ENCODE results near the gene CHEK1. TPM values are rescaled to one million over a fixed set of nuclear protein-coding genes. Genes with fewer than 3 reads are reported as not detected.
"Not testable (repeated sequence)": the region's sequence is repeated elsewhere in the genome, so short reads cannot be mapped to it uniquely, and the experiment has no call there.

CHEK1 gene
- total RNA-seq, 8 experiments from 2014 or later = 6.5 to 43.4 (median 11.7) TPM

DNA sequence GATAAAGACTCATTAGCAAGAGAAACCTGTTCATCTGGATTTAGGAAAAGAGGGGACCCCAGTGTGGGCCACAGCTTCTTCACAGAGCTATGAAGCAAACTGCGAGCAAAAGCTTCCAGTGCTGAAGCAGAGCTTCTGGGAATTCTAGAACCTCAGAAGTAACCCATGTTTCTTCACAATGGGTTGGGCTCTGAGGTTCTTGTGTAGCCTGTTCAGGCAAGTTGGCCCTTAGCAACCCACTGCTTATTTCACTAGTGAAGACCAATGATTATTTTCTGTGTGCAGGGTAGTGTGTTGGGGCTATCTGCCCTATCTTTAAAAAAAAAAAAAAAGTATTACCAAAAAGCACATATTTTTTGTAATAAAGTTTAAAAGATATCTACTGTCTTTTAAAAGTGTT lies 55.8 kb downstream of the CHEK1 start, which contains the start of gene ACRV1:
Gene ACRV1, minus strand, starts transcription at position 101 of the 400 bp plus-strand sequence. Its CDS starts 67 bp downstream, at position 34.
- H3K27ac ChIP-seq = no peak within 1 kb of the TSS

DNA sequence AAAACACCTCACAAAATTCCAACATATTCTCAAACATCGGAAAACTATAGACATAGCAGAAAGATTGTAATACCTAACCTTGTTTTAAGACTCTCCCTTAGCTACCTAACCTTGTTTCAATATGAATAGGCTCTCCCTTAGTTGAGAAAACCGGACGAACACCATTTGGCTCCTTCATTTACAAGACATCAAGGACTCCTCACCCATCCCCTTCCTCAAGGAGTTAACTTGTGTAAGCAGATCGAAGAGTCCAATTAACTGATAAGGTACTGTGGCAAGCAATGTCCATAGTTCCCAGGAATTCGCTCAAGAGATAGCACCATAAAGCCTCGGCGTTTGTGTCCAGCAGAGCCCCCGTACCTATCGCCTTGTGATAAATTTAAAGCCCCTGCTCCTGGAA lies 60.3 kb downstream of the CHEK1 start:
- H3K4me3 ChIP-seq = no peak overlapping the region

More for the DNA sequence above, 55.8 kb downstream of the CHEK1 start, which contains the start of gene ACRV1:
- WGBS, 10 experiments = 80 to 83% methylated on average over 1 of the region's 1 CpG; no CpG with 5 or more reads in 8 of the 10 experiments
- Histone ChIP-seq H3K4me1 (replicated peaks in 1 of 2) (no peaks in the 10 kb centered on the region), H3K4me3 (no peak within 1 kb of the TSS)
- ATAC-seq (replicated peaks in 6 of 8) = no peak
- in situ Hi-C loops (cut with MboI; ENCODE audit: low pct_unique_long_range_greater_than_20kb in 2 of 9, low sequenced_read_pairs in 9 of 9, unreplicated experiment in 9 of 9) = loop anchor here in 1 of 9 experiments (25.0 kb wide), 1 partner anchor 107 kb away; the partner anchor contains the start of genes PATE2 and PATE3

DNA sequence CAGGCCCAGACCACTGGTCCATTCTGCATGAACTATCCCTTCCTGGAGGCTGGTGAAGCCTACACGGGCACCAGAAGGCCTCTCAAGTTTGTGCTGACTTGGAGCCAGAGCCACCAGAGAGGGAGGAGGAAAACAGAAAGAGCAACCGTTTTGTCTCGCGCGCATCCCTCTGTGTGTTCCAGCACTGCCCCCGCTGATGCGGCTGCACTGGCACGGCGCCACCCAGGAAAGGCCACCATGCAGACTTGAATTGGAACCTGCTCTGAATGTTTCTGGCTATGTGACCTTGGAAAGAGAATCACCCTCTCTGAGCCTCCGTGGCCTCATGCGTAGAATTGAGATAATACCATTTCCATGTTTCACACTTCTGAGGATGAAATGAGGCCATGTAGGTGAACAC lies 63.1 kb downstream of the CHEK1 start:
- H3K4me3 ChIP-seq = no peak overlapping the region
- in situ Hi-C loops (cut with MboI; ENCODE audit: low pct_unique_long_range_greater_than_20kb in 2 of 9, low sequenced_read_pairs in 9 of 9, unreplicated experiment in 9 of 9) = loop anchor here in 1 of 9 experiments (25.0 kb wide), 1 partner anchor 99 kb away; the partner anchor contains the start of genes PATE2 and PATE3
- no peaks in the 10 kb centered on the region for H3K4me1 ChIP-seq (replicated peaks in 1 of 2)
- WGBS, 10 experiments = 80 to 100% (median 92%) methylated on average over 2 to 8 of the region's 11 CpGs; no CpG with 5 or more reads in 3 of the 10 experiments
- no peak overlapping the region for H3K27ac ChIP-seq
- ATAC-seq (replicated peaks in 6 of 8) = no peak

More for the DNA sequence above, 60.3 kb downstream of the CHEK1 start:
- WGBS, 10 experiments = 40 to 75% (median 61%) methylated on average over 1 to 9 of the region's 9 CpGs; no CpG with 5 or more reads in 1 of the 10 experiments
- no peaks in the 10 kb centered on the region for H3K4me1 ChIP-seq (replicated peaks in 1 of 2)
- H3K27ac ChIP-seq = no peak overlapping the region
- in situ Hi-C loops (cut with MboI; ENCODE audit: low pct_unique_long_range_greater_than_20kb in 2 of 9, low sequenced_read_pairs in 9 of 9, unreplicated experiment in 9 of 9) = loop anchor here in 1 of 9 experiments (25.0 kb wide), 1 partner anchor 102 kb away; the partner anchor contains the start of genes PATE2 and PATE3
- no peak for ATAC-seq (replicated peaks in 6 of 8)

DNA sequence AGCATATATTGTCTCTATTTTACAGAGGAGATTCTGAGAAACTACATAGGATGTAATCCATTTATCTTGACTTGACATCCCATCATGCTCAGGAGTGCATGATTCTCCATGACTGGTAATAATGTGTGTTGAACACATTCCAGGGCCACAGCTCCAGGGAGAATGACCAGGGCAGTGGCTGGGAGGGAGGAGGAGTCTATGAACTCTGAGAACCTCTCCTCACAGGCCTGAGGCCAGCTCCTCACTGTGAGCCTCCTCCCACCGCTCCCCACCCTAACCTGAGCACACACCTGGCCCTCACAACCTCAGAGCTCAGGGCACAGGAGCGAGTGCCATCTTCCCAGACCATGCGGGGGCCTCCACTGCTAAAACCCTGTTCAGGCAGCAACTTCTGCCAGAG lies 63.7 kb downstream of the CHEK1 start:
- Histone ChIP-seq H3K27ac (no peak overlapping the region), H3K4me3 (no peak overlapping the region), H3K4me1 (replicated peaks in 1 of 2) (no peaks in the 10 kb centered on the region)
- peak in 3 of 8 experiments; percentile 11 to 66 (median 54) for ATAC-seq (replicated peaks in 6 of 8)
- WGBS, 10 experiments = 84 to 100% (median 94%) methylated on average over 1 to 3 of the region's 3 CpGs; no CpG with 5 or more reads in 6 of the 10 experiments
- in situ Hi-C loops (cut with MboI; ENCODE audit: low pct_unique_long_range_greater_than_20kb in 2 of 9, low sequenced_read_pairs in 9 of 9, unreplicated experiment in 9 of 9) = loop anchor here in 1 of 9 experiments (25.0 kb wide), 1 partner anchor 99 kb away; the partner anchor contains the start of genes PATE2 and PATE3

DNA sequence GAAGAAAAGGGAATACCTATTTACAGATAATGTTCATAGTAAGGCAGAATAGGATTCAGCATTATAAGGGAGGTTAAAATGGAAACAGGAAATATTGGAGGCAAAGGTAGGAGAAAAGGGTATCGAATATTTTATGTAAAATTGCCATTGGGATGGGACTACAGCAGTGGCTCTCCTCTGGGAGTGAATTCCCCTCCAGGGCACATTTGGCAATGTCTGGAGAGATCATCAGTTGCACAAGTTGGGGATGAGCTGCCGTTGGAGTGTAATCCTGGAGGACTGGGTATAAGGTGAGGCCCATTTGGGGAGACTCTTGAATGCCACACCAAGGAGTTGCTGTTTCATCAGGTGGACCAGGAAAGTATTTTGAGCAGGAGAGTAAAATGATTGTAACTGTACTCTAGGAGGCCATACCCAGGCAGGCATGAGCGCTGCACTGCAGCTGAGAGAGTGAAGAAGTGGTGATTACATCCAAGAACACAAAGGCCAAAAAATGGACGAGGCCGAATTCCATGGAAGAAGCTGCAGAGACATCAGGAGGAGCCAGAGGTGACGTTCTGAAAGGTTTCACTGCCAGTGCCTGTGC lies 64.4 kb downstream of the CHEK1 start:
- no peak overlapping the region for H3K27ac ChIP-seq
- in situ Hi-C loops (cut with MboI; ENCODE audit: low pct_unique_long_range_greater_than_20kb in 2 of 9, low sequenced_read_pairs in 9 of 9, unreplicated experiment in 9 of 9) = loop anchor here in 1 of 9 experiments (25.0 kb wide), 1 partner anchor 98 kb away; the partner anchor contains the start of genes PATE2 and PATE3
- H3K4me1 ChIP-seq (replicated peaks in 1 of 2) = no peaks in the 10 kb centered on the region
- whole genome bisulfite sequencing, 10 experiments = 0 to 100% (median 83%) methylated on average over 1 to 5 of the region's 6 CpGs; no CpG with 5 or more reads in 2 of the 10 experiments
- peak in 3 of 8 experiments; percentile 56 to 82 (median 75) for ATAC-seq (replicated peaks in 6 of 8)
- H3K4me3 ChIP-seq = no peak overlapping the region

DNA sequence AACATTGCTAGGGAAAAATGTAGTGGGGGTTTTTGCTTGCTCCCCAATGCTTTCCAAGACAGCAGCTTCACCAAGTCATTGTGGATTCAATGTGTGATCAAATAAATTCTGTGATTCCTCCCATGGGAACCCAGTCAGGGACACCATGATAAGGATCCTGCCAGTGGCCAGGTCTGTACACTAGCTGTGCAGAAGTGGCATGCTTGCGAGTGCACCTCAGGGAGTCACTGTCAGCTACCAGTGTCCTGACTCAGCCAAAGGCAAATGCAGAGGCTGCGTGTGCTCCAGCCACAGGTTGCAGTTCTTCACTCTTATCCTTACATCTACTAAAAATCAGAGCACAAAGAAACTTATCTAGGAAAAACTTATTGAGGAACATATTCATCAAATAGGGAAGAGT lies 65.0 kb downstream of the CHEK1 start:
- H3K27ac ChIP-seq = no peak overlapping the region
- no peak overlapping the region for H3K4me3 ChIP-seq
- WGBS, 10 experiments = 100% methylated on average over 1 of the region's 2 CpGs; no CpG with 5 or more reads in 7 of the 10 experiments
- in situ Hi-C loops (cut with MboI; ENCODE audit: low pct_unique_long_range_greater_than_20kb in 2 of 9, low sequenced_read_pairs in 9 of 9, unreplicated experiment in 9 of 9) = loop anchor here in 1 of 9 experiments (25.0 kb wide), 1 partner anchor 97 kb away; the partner anchor contains the start of genes PATE2 and PATE3
- no peaks in the 10 kb centered on the region for H3K4me1 ChIP-seq (replicated peaks in 1 of 2)
- no peak for ATAC-seq (replicated peaks in 6 of 8)

DNA sequence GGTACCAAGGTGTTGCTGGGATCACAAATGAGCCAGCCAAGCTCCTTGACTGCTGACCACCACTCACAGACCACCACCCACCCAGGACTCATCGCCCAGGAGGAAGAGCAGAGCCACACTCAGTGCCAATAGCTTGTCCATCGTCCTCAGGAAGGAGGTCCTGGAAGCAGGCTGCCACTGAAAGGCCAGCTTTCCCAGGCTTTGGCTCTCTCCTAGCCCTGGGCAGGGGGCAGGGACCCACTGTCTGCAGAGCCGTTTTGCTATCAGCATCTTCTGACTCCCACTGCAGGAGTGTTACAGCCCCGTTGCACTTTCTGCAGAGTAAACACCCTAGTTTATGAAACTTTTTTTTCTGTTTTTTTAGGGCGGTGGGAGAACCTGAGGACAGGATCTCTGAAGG lies 67.9 kb downstream of the CHEK1 start:
- 0 to 100% (median 67%) methylated on average over 1 to 3 of the region's 5 CpGs; no CpG with 5 or more reads in 1 of the 10 experiments for WGBS, 10 experiments
- Histone ChIP-seq H3K4me1 (replicated peaks in 1 of 2) (no peaks in the 10 kb centered on the region), H3K27ac (no peak overlapping the region), H3K4me3 (no peak overlapping the region)
- in situ Hi-C loops (cut with MboI; ENCODE audit: low pct_unique_long_range_greater_than_20kb in 2 of 9, low sequenced_read_pairs in 9 of 9, unreplicated experiment in 9 of 9) = loop anchor here in 1 of 9 experiments (25.0 kb wide), 1 partner anchor 94 kb away; the partner anchor contains the start of genes PATE2 and PATE3
- ATAC-seq (replicated peaks in 6 of 8) = no peak

DNA sequence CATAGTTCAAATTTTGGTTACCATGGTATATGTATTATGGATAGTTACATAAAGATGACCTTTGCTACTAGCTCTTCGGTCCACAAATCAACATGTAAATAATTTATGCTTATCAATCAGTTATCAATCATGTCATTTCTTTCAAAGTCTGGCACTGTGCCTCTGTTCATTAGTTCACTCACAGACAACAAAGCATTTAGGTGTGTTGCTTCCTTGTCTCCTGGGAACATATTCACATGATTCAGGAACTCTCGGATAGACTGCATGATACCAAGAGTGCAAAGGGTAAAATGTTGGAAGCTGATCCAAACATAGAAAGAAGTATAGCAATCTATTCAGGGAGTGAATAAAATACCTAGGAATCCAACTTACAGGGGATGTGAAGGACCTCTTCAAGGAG lies 70.0 kb downstream of the CHEK1 start:
- in situ Hi-C loops (cut with MboI; ENCODE audit: low pct_unique_long_range_greater_than_20kb in 2 of 9, low sequenced_read_pairs in 9 of 9, unreplicated experiment in 9 of 9) = loop anchor here in 1 of 9 experiments (25.0 kb wide), 1 partner anchor 92 kb away; the partner anchor contains the start of genes PATE2 and PATE3
- H3K27ac ChIP-seq = no peak overlapping the region
- H3K4me3 ChIP-seq = no peak overlapping the region
- WGBS, 10 experiments = 29 to 100% (median 73%) methylated on average over 1 to 2 of the region's 2 CpGs; no CpG with 5 or more reads in 3 of the 10 experiments
- no peak for ATAC-seq (replicated peaks in 6 of 8)
- no peaks in the 10 kb centered on the region for H3K4me1 ChIP-seq (replicated peaks in 1 of 2)

DNA sequence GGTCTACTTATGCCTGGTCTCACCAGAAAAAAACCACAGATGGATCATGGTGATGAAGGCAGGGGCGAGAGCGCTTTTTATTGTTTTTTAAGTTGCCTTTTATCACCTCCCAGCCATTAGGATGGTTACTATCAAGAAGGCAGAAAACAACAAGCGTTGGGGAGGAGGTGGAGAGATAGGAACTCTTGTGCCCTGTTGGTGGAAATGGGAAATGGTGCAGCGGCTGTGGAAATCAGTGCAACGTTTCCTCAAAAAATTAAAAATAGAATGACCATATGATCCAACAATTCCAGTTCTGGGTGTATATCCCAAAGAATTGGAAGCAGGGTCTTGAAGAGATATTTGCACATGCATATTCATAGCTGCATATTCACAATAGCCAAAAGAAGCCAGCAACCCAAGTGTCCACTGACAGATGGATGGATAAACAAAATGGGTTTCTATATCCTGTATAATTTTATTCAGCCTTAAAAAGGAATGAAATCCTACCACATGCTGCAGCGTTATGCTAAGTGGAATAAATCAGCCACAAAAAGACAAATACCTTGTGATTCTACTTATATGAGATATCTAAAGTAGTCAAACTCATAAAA lies 76.2 kb downstream of the CHEK1 start:
- no peak overlapping the region for H3K4me3 ChIP-seq
- no peak overlapping the region for H3K27ac ChIP-seq
- 24 to 95% (median 84%) methylated on average over 3 to 6 of the region's 6 CpGs for WGBS, 10 experiments
- in situ Hi-C loops (cut with MboI; ENCODE audit: low pct_unique_long_range_greater_than_20kb in 2 of 9, low sequenced_read_pairs in 9 of 9, unreplicated experiment in 9 of 9) = no loop called here
- ATAC-seq (replicated peaks in 6 of 8) = peak in 3 of 8 experiments; percentile 47 to 77 (median 50)
- H3K4me1 ChIP-seq (replicated peaks in 1 of 2) = no peaks in the 10 kb centered on the region

DNA sequence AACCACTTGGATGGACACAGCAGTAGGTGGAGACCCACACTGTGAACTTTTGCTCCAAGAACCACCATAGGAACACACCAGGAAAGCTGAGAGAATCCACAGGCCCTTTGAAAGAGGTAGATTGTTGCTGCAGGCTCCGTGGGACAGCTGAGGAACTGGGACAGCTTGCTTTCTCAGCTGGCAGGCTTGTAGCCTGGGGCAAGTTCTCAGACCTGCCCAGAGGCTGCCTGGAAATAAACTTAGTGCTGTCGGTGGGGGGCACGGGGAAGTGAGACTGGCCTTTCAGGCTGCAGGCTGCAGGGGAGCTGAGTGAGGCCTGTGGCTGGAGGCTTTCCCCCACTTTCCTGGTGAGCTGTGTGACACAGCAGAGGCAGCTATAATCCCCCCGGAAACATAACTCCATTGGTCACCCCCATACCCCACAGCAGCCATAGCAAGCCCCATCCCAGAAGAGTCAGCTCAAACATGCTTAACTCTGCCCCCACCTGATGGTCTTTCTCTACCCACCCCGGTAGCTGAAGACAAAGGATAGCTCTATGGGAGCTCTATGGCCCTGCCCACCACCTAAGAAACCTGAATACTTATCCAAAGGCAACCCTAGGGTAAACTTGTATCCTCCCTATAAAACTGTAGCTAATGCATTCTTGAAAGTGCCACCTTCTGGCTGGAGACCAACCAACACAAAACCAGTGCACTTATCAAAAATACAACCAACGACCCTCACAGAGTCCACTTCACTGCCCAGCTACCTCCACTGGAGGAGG lies 77.1 kb downstream of the CHEK1 start:
- no peak overlapping the region for H3K27ac ChIP-seq
- H3K4me3 ChIP-seq = no peak overlapping the region
- no peaks in the 10 kb centered on the region for H3K4me1 ChIP-seq (replicated peaks in 1 of 2)
- WGBS, 10 experiments = 0 to 50% (median 10%) methylated on average over 1 to 3 of the region's 6 CpGs; no CpG with 5 or more reads in 4 of the 10 experiments
- ATAC-seq (replicated peaks in 6 of 8) = peak in 3 of 8 experiments; percentile 13 to 62 (median 24)
- in situ Hi-C loops (cut with MboI; ENCODE audit: low pct_unique_long_range_greater_than_20kb in 2 of 9, low sequenced_read_pairs in 9 of 9, unreplicated experiment in 9 of 9) = no loop called here

DNA sequence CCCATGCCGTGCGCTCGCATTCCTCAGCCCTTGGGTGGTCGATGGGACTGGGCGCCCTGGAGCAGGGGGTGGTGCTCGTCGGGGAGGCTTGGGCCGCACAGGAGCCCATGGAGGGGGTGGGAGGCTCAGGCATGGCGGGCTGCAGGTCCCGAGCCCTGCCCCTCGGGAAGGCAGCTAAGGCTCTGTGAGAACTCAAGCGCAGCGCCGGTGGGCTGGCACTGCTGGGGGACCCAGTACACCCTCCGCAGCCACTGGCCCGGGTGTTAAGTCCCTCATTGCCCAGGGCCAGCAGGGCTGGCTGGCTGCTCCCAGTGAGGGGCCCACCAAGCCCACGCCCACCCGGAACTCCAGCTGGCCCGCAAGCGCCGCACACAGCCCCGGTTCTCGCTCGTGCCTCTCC lies 79.7 kb downstream of the CHEK1 start:
- H3K4me1 ChIP-seq (replicated peaks in 1 of 2); ATAC-seq (replicated peaks in 6 of 8); H3K27ac ChIP-seq; in situ Hi-C loops (cut with MboI; ENCODE audit: low pct_unique_long_range_greater_than_20kb in 2 of 9, low sequenced_read_pairs in 9 of 9, unreplicated experiment in 9 of 9); H3K4me3 ChIP-seq: not testable (repeated sequence)
- WGBS, 10 experiments = no CpG with 5 or more reads among the region's 24 CpGs

DNA sequence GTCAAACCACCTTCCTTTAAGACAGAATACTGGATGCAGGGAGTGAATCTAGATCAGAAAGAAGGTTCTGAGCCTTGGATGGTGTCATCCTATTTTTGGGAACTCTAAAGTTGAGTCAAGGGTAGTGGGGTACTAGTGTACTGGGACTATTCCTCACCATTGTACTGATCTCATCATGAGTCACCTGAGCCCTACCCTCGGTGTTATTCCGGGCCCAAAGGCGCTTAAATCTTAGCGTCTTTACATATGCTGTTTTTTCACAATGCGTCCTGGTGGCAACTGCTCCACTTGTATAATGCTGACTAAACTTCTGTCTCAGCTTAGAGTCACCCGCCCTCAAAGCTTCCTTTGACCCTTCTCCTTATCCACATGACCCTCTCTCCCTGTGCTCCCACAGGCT lies 95.8 kb downstream of the CHEK1 start:
- Histone ChIP-seq H3K27ac (no peak overlapping the region), H3K4me1 (replicated peaks in 1 of 2) (no peaks in the 10 kb centered on the region), H3K4me3 (no peak overlapping the region)
- WGBS, 10 experiments = 0 to 97% (median 70%) methylated on average over 2 to 6 of the region's 6 CpGs; no CpG with 5 or more reads in 4 of the 10 experiments
- in situ Hi-C loops (cut with MboI; ENCODE audit: low pct_unique_long_range_greater_than_20kb in 2 of 9, low sequenced_read_pairs in 9 of 9, unreplicated experiment in 9 of 9) = no loop called here
- peak in 1 of 8 experiments; percentile 76 for ATAC-seq (replicated peaks in 6 of 8)

Data from motor neuron (in vitro differentiated cells).